GM18499 (cell line): Measurements from ENCODE around the gene HLA-DPB1.
A peak's percentile ranks its signal among the peaks of the same experiment; 100 is the strongest.

Source experiments
- ATAC-seq: cut with Tn5 transposase; IDR thresholded peaks from one replicate; pipeline ENCODE4 v1.9.1; 2021; ENCODE audit warnings: moderate number of reproducible peaks; ENCODE audit not compliant: insufficient read depth, unreplicated experiment

HLA-DPB1 gene

GRCh38 chr6:33069021-33069738, 6.6 kb upstream of the HLA-DPB1 start:
- no peak for ATAC-seq

GRCh38 chr6:33070909-33071308, 4.9 kb upstream of the HLA-DPB1 start:
- no peak for ATAC-seq

- ATAC-seq: no peak
Observed at GRCh38 chr6:33071569-33071968, 4.2 kb upstream of the HLA-DPB1 start.

GRCh38 chr6:33072508-33073100, 3.2 kb upstream of the HLA-DPB1 start:
- no peak for ATAC-seq

- peak; percentile 38 for ATAC-seq
Observed at GRCh38 chr6:33073431-33073871, 2.3 kb upstream of the HLA-DPB1 start, which contains the start of gene HLA-DPA1. Gene HLA-DPA1 (minus strand): TSS chr6:33073649.

DNA sequence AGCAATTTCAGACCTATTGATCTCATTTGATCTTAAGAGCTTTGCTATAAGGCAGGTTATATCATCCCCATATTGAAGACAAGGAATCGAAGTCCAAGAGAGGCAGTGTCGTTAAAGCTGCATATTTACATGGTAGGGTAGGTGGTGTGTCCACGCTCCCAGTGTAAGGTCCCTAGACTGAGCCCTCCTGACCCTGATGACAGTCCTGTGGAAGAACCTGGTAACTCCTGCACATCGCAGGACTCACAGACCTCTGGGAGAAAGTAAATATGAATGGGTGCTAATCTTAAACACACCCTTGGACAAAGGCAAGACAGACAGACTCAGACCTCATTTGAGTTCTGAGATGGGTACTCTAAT, 602 bp upstream of the HLA-DPB1 start:
- ATAC-seq: no peak

GRCh38 chr6:33076406-33076934, 680 bp downstream of the HLA-DPB1 start:
- no peak for ATAC-seq

DNA sequence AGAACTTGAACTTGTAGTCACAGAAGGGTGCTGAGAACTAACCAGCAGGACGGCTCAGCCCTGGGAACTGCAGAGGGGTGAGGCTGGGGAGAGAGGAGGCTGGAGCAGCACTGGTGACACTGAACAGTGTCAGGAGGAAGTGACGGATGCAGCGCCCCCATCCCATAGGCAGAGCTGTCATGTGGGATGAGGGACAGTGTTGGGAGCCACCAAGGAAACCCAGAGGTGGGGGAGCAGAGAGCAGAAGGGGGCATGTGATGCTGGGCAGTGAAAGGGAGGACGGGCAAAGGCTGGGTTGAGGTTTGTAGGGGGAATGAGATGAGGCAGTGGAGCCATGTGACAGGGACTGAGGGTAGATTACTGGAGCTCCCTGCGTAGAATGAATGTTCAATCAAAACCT, 2.1 kb downstream of the HLA-DPB1 start:
- ATAC-seq: no peak

GRCh38 chr6:33078442-33078841, 2.7 kb downstream of the HLA-DPB1 start:
- ATAC-seq: no peak

GRCh38 chr6:33078919-33079521, 3.2 kb downstream of the HLA-DPB1 start:
- no peak for ATAC-seq

- no peak for ATAC-seq
Observed at GRCh38 chr6:33079580-33079979, 3.8 kb downstream of the HLA-DPB1 start.

GRCh38 chr6:33080127-33081089, 4.6 kb downstream of the HLA-DPB1 start:
- no peak for ATAC-seq

DNA sequence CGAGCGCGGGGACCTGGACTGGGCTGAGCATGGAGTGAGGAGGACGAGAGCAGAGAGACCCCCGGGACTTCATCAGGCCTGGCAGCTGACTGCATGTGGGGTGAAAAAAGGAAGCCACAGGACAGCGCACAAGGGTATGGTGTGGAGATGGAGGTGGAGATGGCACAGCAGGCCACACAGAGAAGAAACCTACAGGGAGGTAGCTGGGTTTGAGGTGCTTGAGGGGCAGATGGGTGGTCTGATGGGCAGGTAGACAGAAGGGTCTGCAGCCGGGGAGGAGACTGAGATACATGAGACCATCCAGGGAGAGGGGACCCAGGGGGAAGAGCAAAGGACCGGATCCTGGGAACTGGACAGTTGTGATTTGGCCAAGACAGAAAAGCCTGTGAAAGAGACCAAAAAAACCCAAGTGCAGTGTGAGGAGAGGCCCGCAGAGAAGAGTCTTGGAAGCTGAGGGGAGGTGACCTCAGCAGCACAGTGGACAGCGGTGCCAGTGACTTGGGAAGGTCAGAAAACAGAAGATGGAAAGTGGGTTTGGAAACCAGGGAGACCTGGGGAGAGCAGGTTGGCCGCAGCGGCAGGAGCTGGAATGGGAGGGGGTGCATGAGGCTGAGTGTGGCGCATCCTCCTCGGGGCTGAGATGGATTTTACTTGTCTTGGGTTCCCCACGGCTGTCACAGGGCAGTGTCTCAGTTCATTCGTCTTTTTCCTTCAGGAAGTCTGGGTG, 5.5 kb downstream of the HLA-DPB1 start:
- ATAC-seq: no peak

- no peak for ATAC-seq
Observed at GRCh38 chr6:33082702-33083101, 6.9 kb downstream of the HLA-DPB1 start.

- no peak for ATAC-seq
Observed at GRCh38 chr6:33085627-33086026, 9.8 kb downstream of the HLA-DPB1 start.

DNA sequence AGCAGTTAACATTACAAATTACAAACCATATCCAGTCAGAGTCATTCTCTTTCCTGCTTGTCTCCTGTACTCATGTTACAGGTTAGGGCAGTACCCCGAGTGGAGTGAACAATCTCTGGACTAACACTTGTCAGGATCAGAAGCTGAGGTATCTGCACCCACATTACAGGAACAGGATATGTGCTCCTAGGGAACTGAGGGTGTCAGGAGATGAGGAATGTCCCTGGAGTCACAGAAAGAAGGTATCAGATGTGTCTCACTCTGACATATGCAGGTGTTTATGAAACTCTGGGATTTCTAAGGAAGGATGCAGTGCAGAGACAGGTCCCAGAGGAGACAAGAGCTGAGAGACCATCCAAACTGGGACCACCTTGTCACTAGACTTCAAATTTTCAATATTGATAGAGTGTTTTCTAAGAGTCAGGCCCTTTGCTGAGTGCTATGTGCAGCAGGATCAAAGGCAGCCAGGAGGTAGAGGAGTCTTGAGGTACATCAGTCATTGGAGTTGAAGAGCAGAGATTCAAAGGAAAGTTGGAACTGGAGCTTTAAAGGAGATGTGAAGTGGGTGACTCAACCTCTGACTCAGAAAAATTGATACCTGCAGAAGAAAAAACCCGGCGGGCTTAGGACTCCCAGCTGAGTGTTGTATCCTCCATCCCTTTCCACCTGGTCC, 12.6 kb downstream of the HLA-DPB1 start:
- ATAC-seq: no peak

DNA sequence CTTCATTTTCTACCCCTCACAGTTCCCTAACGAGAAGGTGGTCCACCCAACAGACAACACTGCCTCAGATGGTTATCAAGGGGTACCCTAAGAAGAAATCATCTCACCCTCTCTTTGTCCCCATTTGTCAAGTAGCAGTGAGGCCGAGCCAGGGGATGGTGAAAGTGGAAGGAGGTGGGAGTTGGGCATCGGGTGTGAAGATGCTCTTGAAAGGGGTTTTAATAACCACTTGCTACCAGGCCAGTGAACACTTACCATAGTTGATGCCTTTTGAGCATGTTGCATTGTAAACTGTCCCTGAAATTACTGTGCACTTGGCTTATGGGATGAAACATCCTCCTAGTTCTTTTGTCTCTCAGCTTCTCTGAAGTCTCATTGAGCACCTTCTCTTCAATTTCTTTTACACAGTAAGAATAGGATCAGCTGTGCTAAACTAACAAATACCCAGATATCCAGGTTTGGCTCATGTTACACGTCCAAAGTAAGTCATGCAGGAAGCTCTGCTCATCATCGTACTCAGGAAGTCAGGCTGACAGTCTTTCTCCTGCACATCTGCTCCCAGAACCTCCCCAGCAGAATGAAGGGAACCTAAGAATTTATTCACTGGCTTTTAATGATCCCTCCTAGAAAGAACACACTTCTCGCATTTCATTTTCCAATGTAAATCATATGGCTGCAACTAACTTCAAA, 13.3 kb downstream of the HLA-DPB1 start:
- ATAC-seq: no peak

GRCh38 chr6:33091957-33092356, 16.2 kb downstream of the HLA-DPB1 start:
- ATAC-seq: no peak

- no peak for ATAC-seq
Observed at GRCh38 chr6:33092385-33092784, 16.6 kb downstream of the HLA-DPB1 start.
